GM12878 (cell line): ENCODE results near the gene ETV6.

Experiments
- BHLHE40 ChIP-seq, 2 experiments: fragments of 450-650 bp in 1 of 2; IDR thresholded peaks; 2 replicates each; pipeline ENCODE4 v1.6.1; 2011 to 2017; ENCODE audit warnings: low read depth in 2 of 2, borderline replicate concordance in 1 of 2, improper control_type of control experiment in 1 of 2, low read length in 1 of 2, mild to moderate bottlenecking in 1 of 2
- CEBPB ChIP-seq, 2 experiments: fragments of 150-350 bp in 1 of 2; IDR thresholded peaks; 2 replicates each; pipeline ENCODE4 v1.6.1; 2012 to 2014; ENCODE audit warnings: low read depth in 2 of 2, low read length in 2 of 2, borderline replicate concordance in 1 of 2, inconsistent platforms in 1 of 2
- CTCF ChIP-seq, 3 experiments: IDR thresholded peaks in 2 of 3; conservative IDR thresholded peaks in 1 of 3; 2 replicates each; pipeline ENCODE4 v1.5.1; 2011; ENCODE audit warnings: low read depth in 3 of 3, low read length in 3 of 3, mild to moderate bottlenecking in 3 of 3, control low read depth in 2 of 3, moderate library complexity in 2 of 3, inconsistent platforms in 1 of 3, mixed read lengths in 1 of 3; ENCODE audit not compliant: control insufficient read depth in 2 of 3, insufficient read depth in 1 of 3; ENCODE audit errors: extremely low read depth in 1 of 3
- EP300 ChIP-seq, 2 experiments: fragments of 150-350 bp in 1 of 2; IDR thresholded peaks; 2 replicates each; pipeline ENCODE4 v1.6.1; 2011 to 2012; ENCODE audit warnings: low read depth in 2 of 2, low read length in 2 of 2, borderline replicate concordance in 1 of 2, improper control_type of control experiment in 1 of 2, inconsistent platforms in 1 of 2; ENCODE audit not compliant: control insufficient read depth in 1 of 2
- MAX ChIP-seq: IDR thresholded peaks from 2 replicates; pipeline ENCODE4 v1.6.1; 2012; ENCODE audit warnings: low read depth, low read length, improper control_type of control experiment
- MYC ChIP-seq: IDR thresholded peaks from 2 replicates; pipeline ENCODE4 v1.6.1; 2011; ENCODE audit warnings: mild to moderate bottlenecking, low read length, moderate library complexity, inconsistent platforms; ENCODE audit not compliant: insufficient read depth, insufficient replicate concordance, insufficient read length, severe bottlenecking
- NBN ChIP-seq: fragments of 450-650 bp; IDR thresholded peaks from 2 replicates; pipeline ENCODE4 v1.6.1; 2016
- NR2F1 ChIP-seq: fragments of 450-650 bp; conservative IDR thresholded peaks from 2 replicates; pipeline ENCODE4 v1.6.1; 2017; ENCODE audit warnings: mild to moderate bottlenecking
- PKNOX1 ChIP-seq: fragments of 450-650 bp; IDR thresholded peaks from 2 replicates; pipeline ENCODE4 v1.6.1; 2016; ENCODE audit warnings: mild to moderate bottlenecking
- POLR2A ChIP-seq: IDR thresholded peaks from 2 replicates; pipeline ENCODE4 v1.6.1; 2011; ENCODE audit warnings: low read depth, mild to moderate bottlenecking, low read length
- RFX5 ChIP-seq: IDR thresholded peaks from 2 replicates; pipeline ENCODE4 v1.6.1; 2011; ENCODE audit warnings: low read depth, low read length, improper control_type of control experiment
- TCF12 ChIP-seq: IDR thresholded peaks from 2 replicates; pipeline ENCODE4 v1.6.1; 2011; ENCODE audit warnings: low read depth, mild to moderate bottlenecking, low read length
- YY1 ChIP-seq: IDR thresholded peaks from 2 replicates; pipeline ENCODE4 v1.6.1; 2011; ENCODE audit warnings: low read depth, mild to moderate bottlenecking, low read length
- ZSCAN29 ChIP-seq: fragments of 450-650 bp; IDR thresholded peaks from 2 replicates; pipeline ENCODE4 v1.6.1; 2017; ENCODE audit warnings: mild to moderate bottlenecking, moderate library complexity

- TF ChIP-seq ZSCAN29 (no peak), MAX (no peak), BHLHE40 (IDR thresholded peaks at IDR 0.05; ENCODE audit: borderline replicate concordance in 1 of 2, low read depth in 2 of 2, low read length in 1 of 2) (no peak), CTCF (IDR thresholded peaks at IDR 0.05 in 2 of 3, conservative IDR thresholded peaks at IDR 0.05 in 1 of 3; ENCODE audit: control insufficient read depth in 2 of 3, extremely low read depth in 1 of 3, insufficient read depth in 1 of 3, low read depth in 3 of 3, low read length in 3 of 3) (no peak), NBN (no peak), NR2F1 (no peak), CEBPB (IDR thresholded peaks at IDR 0.05; ENCODE audit: borderline replicate concordance in 1 of 2, low read depth in 2 of 2, low read length in 2 of 2) (no peak), PKNOX1 (no peak), RFX5 (no peak), YY1 (no peak), POLR2A (no peak), EP300 (IDR thresholded peaks at IDR 0.05; ENCODE audit: borderline replicate concordance in 1 of 2, control insufficient read depth in 1 of 2, low read depth in 2 of 2, low read length in 2 of 2) (no peak), MYC (no peak), TCF12 (no peak)
These were observed 244.5 kb downstream of the ETV6 start for GRCh38 chr12:11893998-11894397.
